HEK293T (cell line): Measurements from ENCODE around the gene IL10RB.
"Not testable (repeated sequence)": the region's sequence is repeated elsewhere in the genome, so short reads cannot be mapped to it uniquely, and the experiment has no call there.

Experiments used
- CTCF ChIA-PET: fragments of 350-600 bp; formaldehyde crosslinking; extraction: SDS; loops from one replicate; lab custom pipeline; 2021; ENCODE audit warnings: antibody characterized with exemption, inconsistent platforms; lab: Yijun Ruan, JAX
- POLR2A ChIA-PET: fragments of 350-600 bp; formaldehyde crosslinking; extraction: SDS; loops from one replicate; lab custom pipeline; 2020; ENCODE audit warnings: antibody characterized with exemption, inconsistent platforms; lab: Yijun Ruan, JAX
- DNase-seq: peaks from one replicate; pipeline ENCODE4 v3.0.0; 2012; ENCODE audit warnings: mixed read lengths; ENCODE audit errors: extremely low spot score
- ARNT ChIP-seq: fragments of 450-650 bp; IDR thresholded peaks from 2 replicates; pipeline ENCODE4 v1.6.1; 2017; ENCODE audit warnings: mild to moderate bottlenecking
- BHLHE40 ChIP-seq: fragments of 450-650 bp; IDR thresholded peaks from 2 replicates; pipeline ENCODE4 v1.6.1; 2016; ENCODE audit warnings: mild to moderate bottlenecking, moderate library complexity, borderline replicate concordance
- CTBP1 ChIP-seq: fragments of 450-650 bp; IDR thresholded peaks from 2 replicates; pipeline ENCODE4 v1.6.1; 2016; ENCODE audit warnings: borderline replicate concordance
- ELF4 ChIP-seq: fragments of 450-650 bp; IDR thresholded peaks from 2 replicates; pipeline ENCODE4 v1.6.1; 2017; ENCODE audit warnings: antibody characterized with exemption
- FOXA1 ChIP-seq: fragments of 450-650 bp; IDR thresholded peaks from 2 replicates; pipeline ENCODE4 v1.6.1; 2016; ENCODE audit warnings: mild to moderate bottlenecking
- FOXK2 ChIP-seq: fragments of 450-650 bp; IDR thresholded peaks from 2 replicates; pipeline ENCODE4 v1.6.1; 2016; ENCODE audit warnings: mild to moderate bottlenecking
- FOXM1 ChIP-seq: fragments of 450-650 bp; IDR thresholded peaks from 2 replicates; pipeline ENCODE4 v1.6.1; 2017; ENCODE audit warnings: mild to moderate bottlenecking, borderline replicate concordance
- HDGF ChIP-seq: fragments of 450-650 bp; IDR thresholded peaks from 2 replicates; pipeline ENCODE4 v1.6.1; 2017; ENCODE audit warnings: antibody characterized with exemption, borderline replicate concordance
- L3MBTL2 ChIP-seq: fragments of 450-650 bp; conservative IDR thresholded peaks from 2 replicates; pipeline ENCODE4 v1.6.1; 2016; ENCODE audit warnings: mild to moderate bottlenecking
- LEF1 ChIP-seq: fragments of 450-650 bp; IDR thresholded peaks from 2 replicates; pipeline ENCODE4 v1.6.1; 2017; ENCODE audit warnings: mild to moderate bottlenecking, borderline replicate concordance
- NFRKB ChIP-seq: fragments of 450-650 bp; IDR thresholded peaks from 2 replicates; pipeline ENCODE4 v1.6.1; 2016; ENCODE audit warnings: mild to moderate bottlenecking, moderate library complexity
- PKNOX1 ChIP-seq: fragments of 450-650 bp; IDR thresholded peaks from 2 replicates; pipeline ENCODE4 v1.6.1; 2016
- SP1 ChIP-seq: fragments of 450-650 bp; IDR thresholded peaks from 2 replicates; pipeline ENCODE4 v1.6.1; 2017
- SUZ12 ChIP-seq: fragments of 450-650 bp; IDR thresholded peaks from 2 replicates; pipeline ENCODE4 v1.6.1; 2016; ENCODE audit warnings: mild to moderate bottlenecking
- TARDBP ChIP-seq: fragments of 450-650 bp; IDR thresholded peaks from 2 replicates; pipeline ENCODE4 v1.6.1; 2016
- ZNF384 ChIP-seq: fragments of 450-650 bp; IDR thresholded peaks from 2 replicates; pipeline ENCODE4 v1.6.1; 2016

Gene IL10RB

GRCh38 chr21:33247599-33247998 lies 18.6 kb upstream of the IL10RB start:
- no peak for DNase-seq
- TF ChIP-seq HDGF (no peak), FOXM1 (no peak), SP1 (no peak), BHLHE40 (no peak), L3MBTL2 (no peak), ELF4 (no peak), ARNT (no peak), TARDBP (no peak), FOXK2 (no peak), LEF1 (no peak), ZNF384 (no peak), CTBP1 (no peak), NFRKB (no peak), SUZ12 (no peak), PKNOX1 (no peak), FOXA1 (no peak)
- ChIA-PET CTCF (no interaction called here), POLR2A (interaction anchor here (1.1 kb wide), 1 partner anchor 77 kb away, joined by 3 read pairs; the partner anchor contains the start of gene IFNAR1)

GRCh38 chr21:33249331-33250002 lies 16.7 kb upstream of the IL10RB start:
- no peak for TF ChIP-seq SUZ12
- no peak for TF ChIP-seq SP1
- TF ChIP-seq FOXA1 = no peak
- TF ChIP-seq HDGF = no peak
- TF ChIP-seq BHLHE40 = no peak
- no peak for TF ChIP-seq FOXM1
- TF ChIP-seq TARDBP = no peak
- TF ChIP-seq L3MBTL2 = no peak
- TF ChIP-seq ZNF384 = no peak
- TF ChIP-seq LEF1 = no peak
- TF ChIP-seq ELF4 = no peak
- TF ChIP-seq CTBP1 = no peak
- no peak for TF ChIP-seq PKNOX1
- TF ChIP-seq NFRKB = no peak
- TF ChIP-seq FOXK2 = no peak
- no peak for DNase-seq
- ChIA-PET POLR2A (no interaction called here), CTCF (no interaction called here)

GRCh38 chr21:33251119-33251518 lies 15.0 kb upstream of the IL10RB start:
- CTCF ChIA-PET = no interaction called here
- TF ChIP-seq ARNT (no peak), HDGF (no peak), FOXK2 (no peak), LEF1 (no peak), SUZ12 (no peak), NFRKB (no peak), FOXM1 (no peak), FOXA1 (no peak), TARDBP (no peak), CTBP1 (no peak), ELF4 (no peak), L3MBTL2 (no peak)
- DNase-seq = no peak
- POLR2A ChIA-PET = interaction anchor here (0.7 kb wide), 1 partner anchor 74 kb away, joined by 4 read pairs; the partner anchor contains the start of gene IFNAR1

- DNase-seq, POLR2A ChIA-PET, CTCF ChIA-PET: not testable (repeated sequence)
These were observed 12.8 kb upstream of the IL10RB start for GRCh38 chr21:33253382-33253781.

- TF ChIP-seq ARNT (no peak), SUZ12 (no peak), CTBP1 (no peak), PKNOX1 (no peak), FOXM1 (no peak), ELF4 (no peak), NFRKB (no peak), HDGF (no peak), SP1 (no peak), LEF1 (no peak), L3MBTL2 (no peak), ZNF384 (no peak), BHLHE40 (no peak), FOXK2 (no peak)
- DNase-seq = no peak
- ChIA-PET POLR2A (no interaction called here), CTCF (no interaction called here)
These were observed 11.4 kb upstream of the IL10RB start for GRCh38 chr21:33254766-33255165.

- DNase-seq = no peak
- no peak for TF ChIP-seq ARNT
- TF ChIP-seq FOXA1 = no peak
- TF ChIP-seq BHLHE40 = no peak
- TF ChIP-seq NFRKB = no peak
- TF ChIP-seq ELF4 = no peak
- TF ChIP-seq LEF1 = no peak
- TF ChIP-seq SUZ12 = no peak
- no peak for TF ChIP-seq SP1
- no peak for TF ChIP-seq TARDBP
- no peak for TF ChIP-seq FOXM1
- no peak for TF ChIP-seq FOXK2
- no peak for TF ChIP-seq PKNOX1
- no peak for TF ChIP-seq L3MBTL2
- POLR2A ChIA-PET = no interaction called here
- CTCF ChIA-PET = no interaction called here
These were observed 10.8 kb upstream of the IL10RB start for GRCh38 chr21:33255404-33255803.
